Right forelimb (tissue), 1 donor: Measurements from ENCODE around the gene TOM1L2.
A peak's percentile ranks its signal among the peaks of the same experiment; 100 is the strongest.

ENCODE experiments used
- DNase-seq: peaks from one replicate; pipeline ENCODE4 v3.0.0-alpha.2; 2018

TOM1L2 gene

GRCh38 chr17:17994271-17995069 lies 22.3 kb upstream of the TOM1L2 start:
- no peak for DNase-seq

DNA sequence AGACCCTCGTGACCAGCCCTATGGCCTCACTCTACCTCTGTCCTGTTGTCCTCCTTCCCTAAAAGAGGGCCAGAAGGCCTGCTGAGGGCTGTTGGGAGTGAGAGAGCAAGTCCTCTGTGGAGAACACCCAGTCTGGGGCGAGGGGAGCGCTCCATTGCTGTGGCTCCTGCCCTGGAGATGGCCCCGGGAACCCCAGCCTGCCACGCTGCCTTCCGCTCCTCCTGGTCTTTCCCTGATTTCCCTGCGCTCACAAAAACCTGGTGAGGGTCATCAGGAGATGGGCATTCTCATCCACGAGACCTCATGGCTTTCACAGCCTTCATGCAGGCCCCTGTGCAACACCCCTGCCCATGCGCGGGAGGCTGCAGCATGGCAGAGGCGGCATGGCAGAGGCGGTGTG lies 21.7 kb upstream of the TOM1L2 start:
- no peak for DNase-seq

- DNase-seq, result no peak
Measured at GRCh38 chr17:17993366-17993765, 21.2 kb upstream of the TOM1L2 start.

- DNase-seq, result no peak
Measured at GRCh38 chr17:17990282-17990681, 18.1 kb upstream of the TOM1L2 start.

GRCh38 chr17:17989618-17990017 lies 17.4 kb upstream of the TOM1L2 start:
- DNase-seq, result no peak

DNA sequence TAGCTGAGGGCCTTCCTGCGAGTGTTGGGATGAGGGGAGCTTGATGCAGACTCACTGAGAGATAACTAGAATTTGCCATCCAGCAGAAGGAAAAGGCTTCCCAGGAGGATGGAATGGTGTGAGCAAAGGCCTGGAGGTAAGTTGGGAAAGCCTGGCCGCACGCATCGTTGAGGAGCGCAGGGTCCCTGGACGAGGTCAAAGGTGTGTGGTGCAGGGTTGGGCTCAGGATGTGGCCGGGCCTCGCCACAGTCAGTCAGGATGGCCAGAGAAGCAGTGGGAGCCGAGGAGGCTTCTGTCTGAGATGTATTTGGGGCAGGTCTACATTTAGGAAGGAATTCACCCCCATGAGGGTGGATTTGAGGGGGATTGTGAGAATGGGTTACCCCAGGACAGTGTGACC lies 16.9 kb upstream of the TOM1L2 start:
- DNase-seq, result no peak

- DNase-seq, result no peak
Measured at GRCh38 chr17:17988427-17988945, 16.3 kb upstream of the TOM1L2 start.

DNA sequence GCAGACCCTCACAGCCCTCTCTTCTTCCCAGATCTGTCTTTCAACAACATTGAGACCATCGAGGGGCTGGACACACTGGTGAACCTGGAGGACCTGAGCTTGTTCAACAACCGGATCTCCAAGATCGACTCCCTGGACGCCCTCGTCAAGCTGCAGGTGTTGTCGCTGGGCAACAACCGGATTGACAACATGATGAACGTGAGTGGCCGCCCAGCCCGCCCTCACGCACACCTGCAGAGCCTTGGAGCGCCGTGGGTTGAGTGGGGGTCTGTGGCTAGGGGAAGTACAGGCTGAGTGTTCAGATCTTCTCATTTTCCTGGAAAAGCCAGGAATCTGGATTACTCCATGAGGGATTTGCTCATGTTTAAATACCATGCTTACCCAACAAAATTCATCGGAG lies 15.7 kb upstream of the TOM1L2 start:
- DNase-seq, result no peak

DNA sequence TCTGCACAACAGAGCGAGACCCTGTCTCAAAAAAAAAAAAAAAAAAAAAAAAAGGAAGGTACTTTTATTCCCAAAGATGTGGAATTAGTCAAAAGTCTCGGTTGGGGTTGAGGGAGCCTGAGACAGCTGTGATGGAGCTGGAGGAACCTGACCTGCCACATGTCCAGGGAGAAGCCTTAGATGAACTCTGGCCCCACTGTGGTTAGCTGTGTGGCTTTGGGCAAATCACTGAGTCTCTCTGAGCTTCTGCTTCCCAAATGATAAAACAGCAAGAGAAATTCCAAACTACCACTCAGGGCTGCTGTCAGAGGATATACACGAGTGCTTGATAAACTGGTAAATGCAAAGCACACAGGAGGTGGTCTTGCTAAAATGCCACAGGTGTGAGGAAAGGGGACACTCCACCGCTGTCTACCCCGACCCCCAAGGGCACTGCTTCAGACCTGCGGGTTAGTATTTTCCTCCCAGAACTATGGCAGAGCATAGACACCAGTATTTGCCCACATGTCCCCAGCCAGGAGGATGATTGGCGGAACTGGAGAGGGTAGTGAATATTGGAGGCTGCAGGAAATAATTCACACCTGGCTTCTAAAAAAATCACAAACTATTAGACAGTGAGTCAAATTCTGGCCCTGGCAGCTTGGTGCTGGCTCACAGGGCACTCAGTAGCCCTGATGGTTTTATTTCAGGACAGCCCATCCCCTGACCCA lies 15.1 kb upstream of the TOM1L2 start:
- DNase-seq, result no peak

DNA sequence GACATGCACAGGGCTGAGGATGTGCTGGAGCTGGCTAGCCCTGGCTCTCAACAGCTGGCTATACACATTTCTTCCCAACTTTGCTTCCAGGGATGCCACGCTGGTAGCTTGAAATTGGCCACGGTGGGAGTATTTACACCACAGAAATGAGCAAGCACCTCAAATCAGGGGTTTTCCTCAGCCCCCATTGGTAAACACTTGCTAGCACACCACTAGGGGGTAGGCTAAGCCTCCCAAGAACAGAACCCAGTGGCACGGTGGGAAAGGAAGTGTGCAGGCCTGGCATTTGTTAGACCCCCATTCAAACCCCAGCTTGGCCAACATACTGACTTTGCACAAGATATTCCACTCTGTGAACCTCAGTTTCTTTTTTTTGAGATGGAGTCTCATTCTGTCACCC lies 13.4 kb upstream of the TOM1L2 start:
- no peak for DNase-seq

GRCh38 chr17:17985153-17985552 lies 13.0 kb upstream of the TOM1L2 start:
- DNase-seq, result no peak

DNA sequence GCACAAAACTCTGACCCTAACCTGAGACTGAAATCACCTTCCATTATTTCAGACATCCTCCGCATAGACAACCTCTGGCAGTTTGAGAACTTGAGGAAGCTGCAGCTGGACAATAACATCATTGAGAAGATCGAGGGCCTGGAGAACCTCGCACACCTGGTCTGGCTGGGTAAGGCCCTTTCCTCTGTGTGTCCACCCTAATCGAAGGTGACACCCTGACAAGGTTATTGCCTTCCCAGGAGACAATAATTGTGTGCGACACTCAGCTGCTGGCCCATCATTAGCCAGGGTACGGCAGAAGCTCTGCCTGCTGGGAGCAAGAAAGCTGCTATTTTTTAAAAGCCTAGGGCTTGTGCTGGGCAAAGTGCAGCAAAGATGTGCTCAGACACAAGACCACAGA lies 11.6 kb upstream of the TOM1L2 start:
- DNase-seq, result no peak

DNA sequence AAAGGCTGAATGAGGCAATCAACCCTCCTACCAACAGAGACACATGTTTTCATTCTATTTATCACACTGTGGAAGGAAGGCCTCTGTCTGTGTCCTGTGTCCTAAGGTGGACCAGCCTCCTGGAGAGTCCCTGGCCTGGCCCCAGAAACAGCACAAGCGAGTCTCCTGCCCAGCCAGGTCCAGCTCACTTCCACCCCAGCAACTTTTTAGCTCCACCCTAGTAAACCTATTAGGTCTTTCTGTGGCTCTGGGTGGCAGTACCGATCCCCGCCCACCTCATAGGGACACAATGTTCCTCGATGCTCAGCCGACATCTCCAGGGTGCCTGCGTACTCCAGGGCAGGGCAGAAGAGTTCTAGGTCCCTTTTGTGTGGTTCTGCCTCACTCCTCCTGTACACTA lies 11.2 kb upstream of the TOM1L2 start:
- no peak for DNase-seq

DNA sequence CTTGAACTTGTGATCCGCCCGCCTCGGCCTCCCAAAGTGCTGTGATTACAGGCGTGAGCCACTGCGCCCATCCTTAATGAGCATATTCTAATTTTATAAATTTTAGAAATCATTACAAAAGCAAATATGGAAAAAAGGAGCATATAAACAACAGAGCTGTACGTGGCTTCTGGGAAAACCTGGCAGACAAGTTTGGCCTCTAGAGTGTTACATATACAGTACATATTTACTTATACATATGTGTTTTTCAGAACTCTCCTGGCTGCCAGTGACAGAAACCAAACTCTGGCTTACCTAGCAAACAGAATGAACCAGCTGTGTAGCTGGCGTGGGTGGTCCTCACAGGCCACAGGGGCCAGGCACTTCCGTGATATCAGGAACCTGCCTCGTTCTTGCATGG lies 10.6 kb upstream of the TOM1L2 start:
- no peak for DNase-seq

DNA sequence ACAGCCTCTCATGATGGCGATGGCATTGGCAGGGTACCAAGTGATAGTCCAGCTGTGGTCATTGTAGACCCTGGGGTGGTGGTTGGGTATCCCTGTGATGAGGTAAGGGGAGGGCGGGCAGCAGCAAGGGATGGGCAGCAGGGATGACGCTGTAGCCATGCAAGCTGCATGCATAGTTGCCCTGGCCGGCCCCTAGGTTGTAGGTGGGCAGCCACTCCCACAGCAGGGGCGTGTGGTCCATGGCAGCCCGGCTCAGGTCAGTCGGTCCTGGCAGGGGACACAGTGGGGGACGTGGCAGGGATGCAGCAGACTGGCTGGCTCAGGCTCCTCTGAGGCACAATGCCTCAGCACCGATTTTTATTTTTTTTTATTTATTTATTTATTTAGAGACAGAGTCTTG lies 9.1 kb upstream of the TOM1L2 start:
- DNase-seq, result no peak

DNA sequence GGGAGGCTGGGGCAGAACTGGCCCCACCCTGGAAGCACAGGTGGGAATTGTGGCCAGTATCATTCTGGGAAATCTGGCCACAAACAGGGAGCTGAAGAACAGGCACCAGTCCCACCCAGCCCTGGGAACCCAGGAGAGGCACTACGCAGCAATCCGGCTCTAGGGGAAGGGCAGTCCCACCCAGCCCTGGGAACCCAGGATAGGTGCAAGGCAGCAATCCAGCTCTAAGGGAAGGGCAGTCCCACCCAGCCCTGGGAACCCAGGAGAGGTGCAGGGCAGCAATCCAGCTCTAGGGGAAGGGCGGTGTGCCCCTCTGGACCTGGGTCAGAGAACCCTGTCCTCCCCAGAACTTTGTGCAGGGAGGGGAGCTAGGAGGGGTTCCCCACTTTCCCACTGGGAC lies 7.6 kb upstream of the TOM1L2 start:
- no peak for DNase-seq

DNA sequence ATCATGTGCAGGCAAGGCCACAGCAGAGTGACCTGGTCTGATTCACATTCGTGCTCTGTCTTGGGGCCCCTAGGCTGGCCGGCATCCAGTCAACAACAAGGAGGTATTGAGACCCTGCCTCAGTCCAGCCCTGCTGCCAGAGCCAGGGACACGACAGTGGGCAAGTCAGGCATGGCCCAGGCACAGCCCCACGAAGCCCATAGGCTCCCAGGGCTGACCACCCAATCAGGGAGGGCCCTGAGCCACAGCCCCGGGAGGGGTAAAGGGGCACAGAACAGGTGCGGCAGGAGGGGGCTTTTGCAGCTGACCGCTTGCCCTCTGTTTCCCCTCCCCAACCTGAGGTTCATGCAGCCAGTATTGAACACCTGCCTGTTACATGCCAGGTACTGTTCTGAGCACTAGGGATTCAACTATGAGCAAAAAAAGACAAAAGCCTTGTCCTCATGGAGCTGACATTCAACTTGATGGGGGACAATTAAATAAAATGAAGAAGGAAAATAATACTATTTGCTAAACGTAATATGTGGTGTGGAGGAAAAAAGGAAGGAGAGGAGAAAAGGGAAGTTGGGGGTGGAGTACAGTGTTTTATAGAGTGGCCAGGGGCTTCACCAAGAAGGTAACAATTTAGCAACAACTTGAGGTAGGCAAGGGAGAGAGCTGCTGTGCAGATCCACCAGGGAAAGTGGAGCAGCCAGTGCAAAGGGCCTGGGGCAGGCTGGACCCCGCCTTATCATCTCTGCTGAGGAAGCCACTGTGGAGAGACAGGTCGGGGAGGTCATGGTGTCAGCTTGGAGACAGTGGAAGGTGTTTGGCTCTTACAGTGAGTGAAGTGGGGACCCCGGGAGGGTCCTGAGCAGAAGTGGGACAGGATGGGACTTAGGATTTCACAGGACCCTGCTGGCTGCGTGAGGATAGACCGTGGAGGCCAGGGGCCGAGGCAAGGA lies 6.6 kb upstream of the TOM1L2 start:
- DNase-seq, result no peak

- DNase-seq, result no peak
Measured at GRCh38 chr17:17976931-17977570, 4.9 kb upstream of the TOM1L2 start.

DNA sequence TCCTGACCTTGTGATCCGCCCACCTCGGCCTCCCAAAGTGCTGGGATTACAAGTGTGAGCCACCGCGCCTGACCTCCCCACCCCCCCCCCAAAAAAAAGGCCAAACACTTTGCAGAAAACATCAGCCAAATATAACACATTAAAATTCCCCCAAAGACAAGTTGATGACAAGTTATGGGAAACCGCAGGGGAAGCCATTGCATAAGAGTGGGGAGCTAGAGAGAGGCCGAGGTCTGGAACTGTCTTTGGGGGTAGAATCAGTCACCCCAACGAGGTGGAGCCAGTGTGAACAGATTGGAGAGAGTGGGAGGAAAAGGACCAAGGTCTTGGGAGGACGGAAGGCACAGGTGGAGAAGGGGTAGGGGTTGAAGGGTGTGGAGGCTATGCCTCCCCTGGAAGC lies 3.2 kb upstream of the TOM1L2 start:
- DNase-seq, result no peak

GRCh38 chr17:17972952-17973254 lies 703 bp upstream of the TOM1L2 start:
- DNase-seq, result no peak

GRCh38 chr17:17971431-17972125 lies 622 bp downstream of the TOM1L2 start:
- peak; percentile 55 for DNase-seq
